Right lobe of liver (tissue), 6 donors: Measurements from ENCODE around the gene STK35. TPM values are rescaled to one million over a fixed set of nuclear protein-coding genes. Genes with fewer than 3 reads are reported as not detected.

ENCODE experiments used
- ATAC-seq, 4 donors: fragments of 200-7000 bp; cut with Tn5 transposase; one replicate each; pipeline ENCODE4 v1.9.1; 2020; ENCODE audit warnings: mild to moderate bottlenecking in 4 of 4, moderate library complexity in 4 of 4
- DNase-seq, 3 donors: peaks; one replicate each; pipeline ENCODE4 v3.0.0-alpha.2; 2020
- H3K27ac ChIP-seq, 3 donors: fragments of 200-600 bp; one replicate each; pipeline ENCODE4 v1.8.0; 2022
- H3K27me3 ChIP-seq, 2 donors: fragments of 200-600 bp; one replicate each; pipeline ENCODE4 v1.8.0; 2022
- H3K36me3 ChIP-seq, 4 donors: fragments of 200-600 bp; sonication (generic) in 1 of 4; one replicate each; pipeline versions ENCODE4 v1.5.1 to v1.8.0; 2017 to 2022; ENCODE audit warnings: control low read depth in 1 of 4
- H3K4me1 ChIP-seq, 4 donors: fragments of 200-600 bp; sonication (generic) in 1 of 4; one replicate each; pipeline versions ENCODE4 v1.5.1 to v1.8.0; 2017 to 2022; ENCODE audit warnings: control low read depth in 1 of 4
- H3K4me3 ChIP-seq, 3 donors: fragments of 200-600 bp; one replicate each; pipeline ENCODE4 v1.8.0; 2022
- H3K9me3 ChIP-seq, 4 donors: fragments of 200-600 bp; sonication (generic) in 1 of 4; one replicate each; pipeline versions ENCODE4 v1.5.1 to v1.8.0; 2017 to 2022; ENCODE audit warnings: control low read depth in 1 of 4
- CTCF ChIP-seq, 4 donors: fragments of 200-600 bp in 3 of 4; fragments of 450-650 bp in 1 of 4; IDR thresholded peaks; one replicate each; pipeline versions ENCODE4 v1.5.1 to v1.8.0; 2016 to 2022; ENCODE audit warnings: antibody characterized with exemption in 4 of 4, mild to moderate bottlenecking in 2 of 4
- POLR2A ChIP-seq: fragments of 450-650 bp; IDR thresholded peaks from one replicate; pipeline ENCODE4 v1.6.1; 2017; ENCODE audit warnings: antibody characterized with exemption, mild to moderate bottlenecking
- WGBS: methylation state at CpG from one replicate; pipeline ENCODE4 v1.1.6; 2018; ENCODE audit warnings: low coverage, low lambda C conversion rate; ENCODE audit not compliant: insufficient coverage; ENCODE audit errors: missing lambda C conversion rate; 5-methylcytosine and 5-hydroxymethylcytosine counted together
- intact Hi-C, 2 donors: fragments of 100-400 bp; cut with DNase I; formaldehyde crosslinking; loops; one replicate each; pipeline versions ENCODE4 v1.11.2 to v1.14.1; 2022
- total RNA-seq, 6 experiments: library from RNA; depleted of rRNA in 2 of 6; stranded (reverse); fragments of >200 nt in 2 of 6; fragmentation: NEBNext Ultra II Directional in 3 of 6; extraction: Animal tissue kit (Norgen Biotek cat#: 25700) in 3 of 6; gene quantifications; one replicate each; pipeline versions ENCODE4 v1.1.0 to v1.2.4, GENCODE V29; 2016 to 2023
- donor health status: DM: no; HTN: yes; CAD: no.
- donor health status: DM: no; HTN: no; CAD: no.
- donor health status: DM: no; HTN: no; CAD: no.
- donor health status: DM: no; HTN: yes; CAD: no.
- donor health status: DM: no; HTN: yes; CAD: no.

STK35 gene
- total RNA-seq, 6 experiments from 2014 or later: 6.0 to 12.7 (median 7.2) TPM

- intact Hi-C loops: no loop called here
- H3K4me1 ChIP-seq: no peaks in the 10 kb centered on the region
- DNase-seq: no peak
Measured at GRCh38 chr20:2156666-2157624, 55.3 kb downstream of the STK35 start.

GRCh38 chr20:2162125-2162822, 60.6 kb downstream of the STK35 start:
- no peak for DNase-seq
- TF ChIP-seq POLR2A (no peak), CTCF (IDR thresholded peaks at IDR 0.05) (no peak)

More at GRCh38 chr20:2156666-2157624, 55.3 kb downstream of the STK35 start:
- H3K36me3 ChIP-seq: no peaks in the 10 kb centered on the region
- no peak overlapping the region for H3K4me3 ChIP-seq
- 77% methylated on average over 7 of the region's 11 CpGs for WGBS
- H3K9me3 ChIP-seq: no peaks in the 10 kb centered on the region
- no peaks in the 10 kb centered on the region for H3K27me3 ChIP-seq
- TF ChIP-seq CTCF (IDR thresholded peaks at IDR 0.05) (no peak), POLR2A (no peak)
- no peak for ATAC-seq
- no peak overlapping the region for H3K27ac ChIP-seq

GRCh38 chr20:2162823-2163166, 61.2 kb downstream of the STK35 start:
- Histone ChIP-seq H3K9me3 (no peaks in the 10 kb centered on the region), H3K4me3 (no peak overlapping the region), H3K36me3 (no peaks in the 10 kb centered on the region), H3K27me3 (no peaks in the 10 kb centered on the region), H3K27ac (no peak overlapping the region), H3K4me1 (no peaks in the 10 kb centered on the region)
- intact Hi-C loops: loop anchor here in 1 of 2 donors (10.0 kb wide), 1 partner anchor 198 kb away; no protein-coding TSS in a partner anchor
- TF ChIP-seq CTCF (IDR thresholded peaks at IDR 0.05): no peak
- no peak for TF ChIP-seq POLR2A
- ATAC-seq (peak in 1 of 4 donors; percentile 12), DNase-seq (no peak)
- WGBS: 17% methylated on average over 1 of the region's 11 CpGs

More at GRCh38 chr20:2162125-2162822, 60.6 kb downstream of the STK35 start:
- intact Hi-C loops: loop anchor here in 1 of 2 donors (10.0 kb wide), 1 partner anchor 197 kb away; no protein-coding TSS in a partner anchor
- Histone ChIP-seq H3K4me3 (no peak overlapping the region), H3K27me3 (no peaks in the 10 kb centered on the region), H3K36me3 (no peaks in the 10 kb centered on the region), H3K9me3 (no peaks in the 10 kb centered on the region), H3K27ac (no peak overlapping the region), H3K4me1 (no peaks in the 10 kb centered on the region)
- peak in 2 of 4 donors; percentile 28 to 30 for ATAC-seq
- WGBS: 56% methylated on average over 10 of the region's 12 CpGs

GRCh38 chr20:2163312-2163711, 61.7 kb downstream of the STK35 start:
- no peak overlapping the region for H3K4me3 ChIP-seq
- no peaks in the 10 kb centered on the region for H3K27me3 ChIP-seq
- ATAC-seq (no peak), DNase-seq (no peak)
- no CpG with 5 or more reads among the region's 8 CpGs for WGBS
- TF ChIP-seq POLR2A (no peak), CTCF (IDR thresholded peaks at IDR 0.05) (no peak)
- H3K27ac ChIP-seq: no peak overlapping the region
- H3K36me3 ChIP-seq: no peaks in the 10 kb centered on the region
- no peaks in the 10 kb centered on the region for H3K9me3 ChIP-seq
- H3K4me1 ChIP-seq: no peaks in the 10 kb centered on the region
- intact Hi-C loops: loop anchor here in 1 of 2 donors (10.0 kb wide), 1 partner anchor 199 kb away; no protein-coding TSS in a partner anchor
